Glutamatergic neuron (in vitro differentiated cells): ENCODE data around the gene PPTC7. TPM values are rescaled to one million over a fixed set of nuclear protein-coding genes. Genes with fewer than 3 reads are reported as not detected.

Experiments
- DNase-seq: peaks from one replicate; pipeline ENCODE4 v3.0.0; 2022
- H3K27ac Mint-ChIP-seq: one replicate; pipeline ENCODE4 v1.8.0; 2020; ENCODE audit warnings: mild to moderate bottlenecking, mixed read lengths, inconsistent platforms; ENCODE audit not compliant: unreplicated experiment
- H3K27me3 Mint-ChIP-seq: one replicate; pipeline ENCODE4 v1.8.0; 2020; ENCODE audit warnings: mild to moderate bottlenecking, moderate library complexity, mixed read lengths, inconsistent platforms; ENCODE audit not compliant: unreplicated experiment
- H3K36me3 Mint-ChIP-seq: one replicate; pipeline ENCODE4 v1.8.0; 2020; ENCODE audit warnings: mild to moderate bottlenecking, mixed read lengths, inconsistent platforms; ENCODE audit not compliant: unreplicated experiment
- H3K4me1 Mint-ChIP-seq: one replicate; pipeline ENCODE4 v1.8.0; 2020; ENCODE audit warnings: mild to moderate bottlenecking, low read depth, mixed read lengths, inconsistent platforms; ENCODE audit not compliant: unreplicated experiment
- H3K4me3 Mint-ChIP-seq: one replicate; pipeline ENCODE4 v1.8.0; 2020; ENCODE audit warnings: mild to moderate bottlenecking, mixed read lengths, inconsistent platforms; ENCODE audit not compliant: unreplicated experiment
- H3K9me3 Mint-ChIP-seq: one replicate; pipeline ENCODE4 v1.8.0; 2020; ENCODE audit warnings: mild to moderate bottlenecking, moderate library complexity, mixed read lengths, inconsistent platforms; ENCODE audit not compliant: unreplicated experiment
- CTCF ChIP-seq: fragments of 200-600 bp; sonication (generic); IDR thresholded peaks from one replicate; pipeline ENCODE4 v1.5.0; 2021; ENCODE audit not compliant: partially characterized antibody, unreplicated experiment
- total RNA-seq: library from RNA; stranded (reverse); fragmentation: NEBNext Ultra II Directional; extraction: Animal tissue kit (Norgen Biotek cat#: 25700); gene quantifications from one replicate; pipeline ENCODE4 v1.2.1, GENCODE V29; 2021; ENCODE audit not compliant: unreplicated experiment

Gene PPTC7
- total RNA-seq, 1 donor from 2014 or later = 11.4 TPM

- no peak overlapping the region for H3K4me3 Mint-ChIP-seq
- no peak for TF ChIP-seq CTCF
- no peak for DNase-seq
- no peaks in the 10 kb centered on the region for H3K4me1 Mint-ChIP-seq
- no peaks in the 10 kb centered on the region for H3K9me3 Mint-ChIP-seq
- no peaks in the 10 kb centered on the region for H3K27me3 Mint-ChIP-seq
- H3K27ac Mint-ChIP-seq = no peak overlapping the region
- H3K36me3 Mint-ChIP-seq = no peaks in the 10 kb centered on the region
Observed at GRCh38 chr12:110616471-110617115, 33.5 kb upstream of the PPTC7 start.

GRCh38 chr12:110615171-110615570 lies 32.1 kb upstream of the PPTC7 start:
- Mint-ChIP-seq H3K27ac (no peak overlapping the region), H3K4me3 (peak overlapping the region; percentile 25), H3K4me1 (no peaks in the 10 kb centered on the region), H3K36me3 (no peaks in the 10 kb centered on the region), H3K9me3 (no peaks in the 10 kb centered on the region), H3K27me3 (no peaks in the 10 kb centered on the region)
- no peak for TF ChIP-seq CTCF
- DNase-seq = no peak

- no peaks in the 10 kb centered on the region for H3K4me1 Mint-ChIP-seq
- no peak for TF ChIP-seq CTCF
- no peaks in the 10 kb centered on the region for H3K27me3 Mint-ChIP-seq
- peak within 1 kb of the TSS; percentile 43 for H3K27ac Mint-ChIP-seq
- no peaks in the 10 kb centered on the region for H3K36me3 Mint-ChIP-seq
- H3K9me3 Mint-ChIP-seq = no peaks in the 10 kb centered on the region
- peak; percentile 99 for DNase-seq
- peak within 1 kb of the TSS; percentile 80 for H3K4me3 Mint-ChIP-seq
Observed at GRCh38 chr12:110613771-110614684, 30.9 kb upstream of the PPTC7 start, which contains the start of gene TCTN1. Gene TCTN1, plus strand, starts transcription at chr12:110614129. Its CDS starts 54 bp downstream, at chr12:110614183.

GRCh38 chr12:110613071-110613770 lies 30.1 kb upstream of the PPTC7 start:
- no peak for TF ChIP-seq CTCF
- no peak for DNase-seq
- H3K4me3 Mint-ChIP-seq = peak overlapping the region; percentile 80
- H3K9me3 Mint-ChIP-seq = no peaks in the 10 kb centered on the region
- H3K27ac Mint-ChIP-seq = peak overlapping the region; percentile 43
- H3K27me3 Mint-ChIP-seq = no peaks in the 10 kb centered on the region
- H3K36me3 Mint-ChIP-seq = no peaks in the 10 kb centered on the region
- no peaks in the 10 kb centered on the region for H3K4me1 Mint-ChIP-seq
